BE2C (cell line): ENCODE data around the gene DPH6.

ENCODE experiments used
- DNase-seq: peaks from one replicate; pipeline ENCODE4 v3.0.0-alpha.2; 2020
- H3K27me3 ChIP-seq: fragments of 250-450 bp; sonication (Bioruptor Pico); 2 replicates; pipeline ENCODE4 v1.5.1; 2020; ENCODE audit warnings: mild to moderate bottlenecking
- H3K36me3 ChIP-seq: fragments of 250-450 bp; sonication (Bioruptor Pico); 2 replicates; pipeline ENCODE4 v1.5.1; 2020; ENCODE audit warnings: mild to moderate bottlenecking
- H3K4me1 ChIP-seq: fragments of 250-450 bp; sonication (Bioruptor Pico); 2 replicates; pipeline ENCODE4 v1.5.1; 2020
- H3K4me3 ChIP-seq: 2 replicates; pipeline ENCODE4 v1.5.1; 2011; ENCODE audit warnings: low read depth, low read length
- H3K9me3 ChIP-seq: fragments of 250-450 bp; sonication (Bioruptor Pico); 2 replicates; pipeline ENCODE4 v1.5.1; 2020
- TF ChIP-seq, protein P1 (sequence below): IDR thresholded peaks from 2 replicates; pipeline ENCODE4 v1.5.1; 2012; ENCODE audit warnings: mild to moderate bottlenecking, low read depth, low read length

DPH6 gene

DNA sequence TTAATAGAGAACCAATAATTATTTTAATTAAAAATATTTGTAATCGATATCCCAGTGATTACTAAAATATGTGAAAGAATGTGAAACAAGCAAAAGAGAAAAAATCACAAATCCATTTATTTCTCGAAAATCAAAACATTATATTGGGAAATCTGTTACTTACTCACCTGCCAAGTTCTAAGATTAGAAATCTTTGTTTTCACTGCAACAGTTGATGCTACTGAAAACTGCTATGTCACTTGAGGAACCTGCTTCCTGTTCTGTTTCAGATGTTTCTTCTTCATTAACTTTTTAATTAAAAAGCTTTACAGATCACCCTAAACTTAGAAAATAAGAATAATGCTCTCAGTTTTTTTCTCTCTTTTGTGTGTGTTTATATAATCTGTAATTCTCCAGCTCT is 13.7 kb upstream of the DPH6 start:
- Histone ChIP-seq H3K36me3 (no peaks in the 10 kb centered on the region), H3K9me3 (no peaks in the 10 kb centered on the region), H3K27me3 (no peaks in the 10 kb centered on the region), H3K4me1 (no peaks in the 10 kb centered on the region; the same call in 1 of the 2 replicates), H3K4me3 (no peak overlapping the region)
- no peak for DNase-seq
- TF ChIP-seq, protein P1, sequence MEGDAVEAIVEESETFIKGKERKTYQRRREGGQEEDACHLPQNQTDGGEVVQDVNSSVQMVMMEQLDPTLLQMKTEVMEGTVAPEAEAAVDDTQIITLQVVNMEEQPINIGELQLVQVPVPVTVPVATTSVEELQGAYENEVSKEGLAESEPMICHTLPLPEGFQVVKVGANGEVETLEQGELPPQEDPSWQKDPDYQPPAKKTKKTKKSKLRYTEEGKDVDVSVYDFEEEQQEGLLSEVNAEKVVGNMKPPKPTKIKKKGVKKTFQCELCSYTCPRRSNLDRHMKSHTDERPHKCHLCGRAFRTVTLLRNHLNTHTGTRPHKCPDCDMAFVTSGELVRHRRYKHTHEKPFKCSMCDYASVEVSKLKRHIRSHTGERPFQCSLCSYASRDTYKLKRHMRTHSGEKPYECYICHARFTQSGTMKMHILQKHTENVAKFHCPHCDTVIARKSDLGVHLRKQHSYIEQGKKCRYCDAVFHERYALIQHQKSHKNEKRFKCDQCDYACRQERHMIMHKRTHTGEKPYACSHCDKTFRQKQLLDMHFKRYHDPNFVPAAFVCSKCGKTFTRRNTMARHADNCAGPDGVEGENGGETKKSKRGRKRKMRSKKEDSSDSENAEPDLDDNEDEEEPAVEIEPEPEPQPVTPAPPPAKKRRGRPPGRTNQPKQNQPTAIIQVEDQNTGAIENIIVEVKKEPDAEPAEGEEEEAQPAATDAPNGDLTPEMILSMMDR, result no peak

DNA sequence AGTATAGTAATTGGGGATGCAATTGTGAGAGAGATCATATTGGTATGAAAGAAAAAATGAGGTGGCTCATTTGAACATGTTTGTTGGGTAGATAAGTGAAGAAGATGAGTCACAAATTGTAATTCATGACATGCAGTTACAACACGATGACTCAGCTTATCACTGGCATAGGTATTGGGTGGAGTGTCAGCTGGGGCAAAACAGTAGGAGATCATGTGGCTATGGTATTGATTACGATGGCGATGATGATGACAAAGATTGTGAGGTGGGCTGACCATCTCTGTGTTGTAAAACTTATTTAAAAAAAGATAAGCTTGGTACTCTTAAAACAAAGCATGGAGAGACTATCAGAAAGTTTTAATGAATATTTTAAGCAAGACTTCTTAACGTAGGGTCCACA is 11.6 kb upstream of the DPH6 start:
- H3K9me3 ChIP-seq, result no peaks in the 10 kb centered on the region
- no peak overlapping the region for H3K4me3 ChIP-seq
- H3K4me1 ChIP-seq, result no peaks in the 10 kb centered on the region; the same call in 1 of the 2 replicates
- H3K27me3 ChIP-seq, result no peaks in the 10 kb centered on the region
- DNase-seq, result no peak
- H3K36me3 ChIP-seq, result no peaks in the 10 kb centered on the region
- TF ChIP-seq, protein P1, result no peak

DNA sequence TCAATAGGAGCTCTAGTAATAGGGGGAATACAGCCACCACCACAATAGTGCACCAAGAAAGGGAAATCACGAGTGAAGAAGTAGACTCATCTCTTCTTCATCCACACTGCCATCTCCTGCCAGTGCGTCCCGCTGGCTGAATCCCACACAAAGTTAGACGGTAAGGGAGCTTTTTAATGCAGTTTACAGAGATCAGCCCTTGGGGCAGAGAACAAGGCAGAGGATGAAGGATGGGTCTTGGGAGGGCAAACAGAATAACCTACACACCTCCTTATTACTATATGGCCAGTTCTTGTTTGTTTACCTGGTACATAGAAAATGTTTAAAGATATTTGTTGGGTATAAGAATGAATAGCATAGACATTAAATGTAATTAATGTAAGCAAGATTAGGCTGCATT is 11.0 kb upstream of the DPH6 start:
- no peaks in the 10 kb centered on the region for H3K9me3 ChIP-seq
- DNase-seq, result no peak
- H3K27me3 ChIP-seq, result no peaks in the 10 kb centered on the region
- no peaks in the 10 kb centered on the region for H3K36me3 ChIP-seq
- TF ChIP-seq, protein P1, result no peak
- no peak overlapping the region for H3K4me3 ChIP-seq
- H3K4me1 ChIP-seq, result no peaks in the 10 kb centered on the region; the same call in 1 of the 2 replicates

DNA sequence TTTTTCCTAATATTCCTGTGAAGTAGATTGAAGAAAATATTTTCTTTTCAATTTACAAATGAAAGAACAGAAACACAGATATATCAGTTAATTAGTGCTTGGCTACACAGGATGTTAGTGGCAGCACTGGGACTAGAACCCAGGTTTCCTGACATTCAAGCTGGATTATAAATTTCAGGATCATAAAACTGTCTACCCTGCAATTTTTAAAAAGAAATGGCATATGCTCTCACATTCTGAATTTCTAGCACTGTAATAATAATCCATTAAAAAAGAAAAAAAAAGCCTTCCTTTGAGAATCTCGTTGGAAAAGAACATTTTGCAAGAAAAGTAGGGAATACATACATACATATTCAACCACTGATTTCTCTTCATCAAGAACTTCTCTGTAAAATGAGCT is 9.3 kb upstream of the DPH6 start:
- H3K4me1 ChIP-seq, result no peaks in the 10 kb centered on the region; the same call in 1 of the 2 replicates
- DNase-seq, result no peak
- no peaks in the 10 kb centered on the region for H3K27me3 ChIP-seq
- no peak overlapping the region for H3K4me3 ChIP-seq
- TF ChIP-seq, protein P1, result no peak
- H3K36me3 ChIP-seq, result no peaks in the 10 kb centered on the region
- no peaks in the 10 kb centered on the region for H3K9me3 ChIP-seq

DNA sequence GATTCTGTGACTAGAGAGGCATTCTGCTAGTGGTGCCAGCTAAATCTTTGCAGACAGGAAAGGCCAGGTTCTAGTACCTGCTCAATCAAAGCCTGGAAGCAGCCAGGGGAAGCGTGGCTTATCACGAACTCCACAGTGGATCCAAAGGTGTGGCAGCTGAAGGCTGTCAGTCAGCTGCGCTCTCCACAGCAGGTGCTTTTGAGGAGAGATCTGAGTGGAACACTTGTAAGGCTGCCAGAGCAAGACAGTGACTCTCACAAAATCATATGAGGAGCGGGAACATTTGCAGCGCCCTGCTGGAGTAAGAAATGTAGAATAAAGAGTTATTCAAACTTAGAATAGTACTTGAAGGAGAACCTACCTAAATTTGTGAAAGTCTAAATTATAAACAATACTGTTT is 5.0 kb upstream of the DPH6 start:
- Histone ChIP-seq H3K9me3 (no peaks in the 10 kb centered on the region), H3K36me3 (no peaks in the 10 kb centered on the region), H3K4me1 (no peaks in the 10 kb centered on the region), H3K27me3 (no peaks in the 10 kb centered on the region), H3K4me3 (no peak overlapping the region)
- no peak for DNase-seq
- TF ChIP-seq, protein P1, result no peak

DNA sequence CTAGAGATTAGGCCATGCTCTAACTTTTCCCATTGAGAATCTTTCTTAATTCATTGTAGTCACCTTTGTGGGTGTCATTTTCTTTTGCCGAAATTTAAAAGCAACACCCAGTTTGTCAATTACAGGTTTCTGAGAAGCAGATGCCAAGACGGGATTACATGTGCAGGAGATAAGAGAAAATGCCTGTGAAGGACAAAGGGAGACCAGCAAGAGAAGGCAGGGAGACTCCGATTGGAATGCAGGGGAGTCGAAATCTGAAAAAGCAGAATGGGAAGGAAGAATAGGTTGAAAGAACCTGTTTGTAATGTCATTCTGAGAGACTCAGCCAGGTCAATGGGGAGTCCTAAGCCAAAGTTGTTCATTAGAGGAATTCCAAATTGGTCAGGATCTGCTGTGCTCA is 3.6 kb upstream of the DPH6 start:
- Histone ChIP-seq H3K36me3 (no peaks in the 10 kb centered on the region), H3K27me3 (no peaks in the 10 kb centered on the region), H3K4me3 (no peak overlapping the region), H3K9me3 (no peaks in the 10 kb centered on the region), H3K4me1 (no peaks in the 10 kb centered on the region)
- TF ChIP-seq, protein P1, result no peak
- no peak for DNase-seq
